GM20000 (cell line): ENCODE data around the gene KLRC3.
A peak's percentile ranks its signal among the peaks of the same experiment; 100 is the strongest.
"Not testable (repeated sequence)": the region's sequence is repeated elsewhere in the genome, so short reads cannot be mapped to it uniquely, and the experiment has no call there.

ENCODE experiments used
- DNase-seq: peaks from one replicate; pipeline ENCODE4 v3.0.0; 2012; ENCODE audit warnings: low spot score
- CTCF ChIP-seq: IDR thresholded peaks from 2 replicates; pipeline ENCODE4 v1.5.1; 2012; ENCODE audit warnings: mild to moderate bottlenecking, control low read depth; ENCODE audit errors: extremely low read depth, missing control alignments

Gene KLRC3

GRCh38 chr12:10392394-10392930 is 27.9 kb downstream of the KLRC3 start:
- DNase-seq: peak; percentile 21

GRCh38 chr12:10390991-10391390 is 29.4 kb downstream of the KLRC3 start:
- DNase-seq: not testable (repeated sequence)

More at GRCh38 chr12:10392394-10392930, 27.9 kb downstream of the KLRC3 start:
- TF ChIP-seq CTCF: no peak

- no peak for TF ChIP-seq CTCF
- no peak for DNase-seq
Observed at GRCh38 chr12:10389904-10390303, 30.5 kb downstream of the KLRC3 start, which contains the start of gene KLRK1. TSS of gene KLRK1 (minus strand) at chr12:10390041. CDS start at chr12:10388810, 1,231 bp downstream.

- no peak for DNase-seq
- no peak for TF ChIP-seq CTCF
Observed at GRCh38 chr12:10388624-10389413, 31.6 kb downstream of the KLRC3 start.

GRCh38 chr12:10387498-10387897 is 32.9 kb downstream of the KLRC3 start:
- not testable (repeated sequence) for DNase-seq

GRCh38 chr12:10386857-10387256 is 33.5 kb downstream of the KLRC3 start:
- no peak for DNase-seq
- no peak for TF ChIP-seq CTCF

GRCh38 chr12:10385166-10385613 is 35.2 kb downstream of the KLRC3 start:
- no peak for DNase-seq
- no peak for TF ChIP-seq CTCF

GRCh38 chr12:10384191-10384590 is 36.2 kb downstream of the KLRC3 start:
- TF ChIP-seq CTCF: no peak
- no peak for DNase-seq
